PFSK-1 (cell line): ENCODE data around the gene KRTAP10-5.

Experiments used
- FOXP2 ChIP-seq: optimal IDR thresholded peaks from 2 replicates; pipeline ENCODE3; 2011; ENCODE audit warnings: borderline replicate concordance, control low read depth, inconsistent platforms; ENCODE audit not compliant: insufficient read depth; ENCODE audit errors: extremely low read length, extremely low read depth

Gene KRTAP10-5

DNA sequence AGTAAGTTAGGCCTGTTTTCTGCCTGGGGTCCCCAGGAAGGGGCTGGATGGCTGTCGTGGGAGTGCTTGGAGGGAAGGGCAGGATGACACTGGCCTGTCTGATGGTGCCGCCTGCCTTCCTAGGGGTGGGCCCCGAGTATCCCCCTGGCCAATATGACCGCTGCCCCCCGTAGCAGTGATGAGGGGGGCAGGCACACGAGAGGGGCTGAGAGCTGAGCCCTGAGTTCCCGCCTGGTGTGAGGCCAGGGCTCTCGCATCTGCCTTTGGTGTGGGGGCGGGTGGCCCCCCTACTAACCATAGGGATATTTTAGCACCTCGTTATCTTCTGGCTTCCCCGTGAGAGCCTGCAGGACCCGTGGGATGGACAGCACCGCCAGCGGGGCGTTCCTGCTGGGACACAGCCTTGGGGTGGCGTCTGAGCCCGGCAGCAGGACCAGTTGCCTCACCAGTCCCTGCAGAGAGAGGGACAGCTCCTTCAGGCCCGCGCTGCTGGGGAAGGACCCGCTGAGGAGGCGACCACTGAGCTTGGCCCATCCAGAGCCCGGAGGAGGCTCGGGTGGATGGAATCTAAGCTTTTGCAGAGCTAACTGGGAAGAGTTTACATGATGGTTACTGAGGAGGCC, 50.8 kb downstream of the KRTAP10-5 start:
- TF ChIP-seq FOXP2, result no peak
